ENCODE results near the gene TUT1.

Gene TUT1

GRCh38 chr11:62600367-62601121 lies 9.2 kb upstream of the TUT1 start:
- TF ChIP-seq CTCF (conservative IDR thresholded peaks at IDR 0.05; ENCODE audit: low read depth, low read length), result no peak

GRCh38 chr11:62599901-62600300 lies 8.6 kb upstream of the TUT1 start:
- no peak for TF ChIP-seq CTCF (conservative IDR thresholded peaks at IDR 0.05; ENCODE audit: low read depth, low read length)
- no peak for DNase-seq (ENCODE audit: low read depth)
- H3K4me3 ChIP-seq (ENCODE audit: low read depth, low read length), result peak overlapping the region; percentile 93

More at GRCh38 chr11:62600367-62601121, 9.2 kb upstream of the TUT1 start:
- no peak for DNase-seq (ENCODE audit: low read depth)
- peak overlapping the region; percentile 93 for H3K4me3 ChIP-seq (ENCODE audit: low read depth, low read length)

- TF ChIP-seq CTCF (conservative IDR thresholded peaks at IDR 0.05; ENCODE audit: low read depth, low read length), result no peak
- peak overlapping the region; percentile 93 for H3K4me3 ChIP-seq (ENCODE audit: low read depth, low read length)
- peak; percentile 100 for DNase-seq (ENCODE audit: low read depth)
Measured at GRCh38 chr11:62599069-62599696, 7.9 kb upstream of the TUT1 start.

- no peak overlapping the region for H3K4me3 ChIP-seq (ENCODE audit: low read depth, low read length)
Measured at GRCh38 chr11:62595124-62595523, 3.8 kb upstream of the TUT1 start.

GRCh38 chr11:62593434-62594044 lies 2.2 kb upstream of the TUT1 start:
- no peak overlapping the region for H3K4me3 ChIP-seq (ENCODE audit: low read depth, low read length)
- TF ChIP-seq CTCF (conservative IDR thresholded peaks at IDR 0.05; ENCODE audit: low read depth, low read length), result peak; percentile 77
- peak; percentile 83 for DNase-seq (ENCODE audit: low read depth)

More at GRCh38 chr11:62595124-62595523, 3.8 kb upstream of the TUT1 start:
- no peak for TF ChIP-seq CTCF (conservative IDR thresholded peaks at IDR 0.05; ENCODE audit: low read depth, low read length)
- DNase-seq (ENCODE audit: low read depth), result no peak

GRCh38 chr11:62592989-62593421 lies 1.7 kb upstream of the TUT1 start:
- no peak for TF ChIP-seq CTCF (conservative IDR thresholded peaks at IDR 0.05; ENCODE audit: low read depth, low read length)
- no peak overlapping the region for H3K4me3 ChIP-seq (ENCODE audit: low read depth, low read length)
- no peak for DNase-seq (ENCODE audit: low read depth)

Data from choroid plexus epithelial cell (primary cell).